ENCODE data around the gene CCER1.
"Not testable (repeated sequence)": the region's sequence is repeated elsewhere in the genome, so short reads cannot be mapped to it uniquely, and the experiment has no call there.

- TF ChIP-seq CTCF (IDR thresholded peaks at IDR 0.05; ENCODE audit: low read depth, low read length); MAX (IDR thresholded peaks at IDR 0.05; ENCODE audit: low read depth, low read length); POLR2A (IDR thresholded peaks at IDR 0.05; ENCODE audit: extremely low read depth, insufficient read length); MYC (IDR thresholded peaks at IDR 0.05; ENCODE audit: low read depth, low read length): not testable (repeated sequence)
These were observed 30.4 kb upstream of the CCER1 start for GRCh38 chr12:90985331-90985730.
